GM19324 (cell line): Measurements from ENCODE around the gene CD180.

Experiments
- ATAC-seq: cut with Tn5 transposase; IDR thresholded peaks from one replicate; pipeline ENCODE4 v1.9.1; 2021; ENCODE audit warnings: mild to moderate bottlenecking, moderate library complexity; ENCODE audit not compliant: unreplicated experiment, low FRiP score

The CD180 gene

DNA sequence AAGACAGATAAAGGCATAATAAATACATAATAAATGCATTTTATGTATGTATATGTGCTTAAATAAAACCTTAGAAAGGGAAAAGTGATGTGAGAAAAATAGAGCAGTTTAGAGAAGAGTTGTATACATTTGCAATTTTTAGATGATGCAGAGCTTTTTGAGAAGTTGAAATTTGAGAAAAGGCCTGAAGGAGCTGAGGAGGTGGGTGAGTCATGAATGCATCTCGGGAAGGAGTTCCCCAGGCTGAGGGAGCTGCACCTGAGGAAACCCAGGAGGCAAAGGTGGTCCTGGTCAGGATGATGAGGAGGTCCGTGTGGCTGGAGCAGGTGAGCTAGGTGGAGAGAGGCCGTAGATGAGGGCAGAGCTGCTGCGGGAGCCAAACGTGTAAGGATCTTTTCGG is 17.4 kb upstream of the CD180 start:
- ATAC-seq, result no peak

DNA sequence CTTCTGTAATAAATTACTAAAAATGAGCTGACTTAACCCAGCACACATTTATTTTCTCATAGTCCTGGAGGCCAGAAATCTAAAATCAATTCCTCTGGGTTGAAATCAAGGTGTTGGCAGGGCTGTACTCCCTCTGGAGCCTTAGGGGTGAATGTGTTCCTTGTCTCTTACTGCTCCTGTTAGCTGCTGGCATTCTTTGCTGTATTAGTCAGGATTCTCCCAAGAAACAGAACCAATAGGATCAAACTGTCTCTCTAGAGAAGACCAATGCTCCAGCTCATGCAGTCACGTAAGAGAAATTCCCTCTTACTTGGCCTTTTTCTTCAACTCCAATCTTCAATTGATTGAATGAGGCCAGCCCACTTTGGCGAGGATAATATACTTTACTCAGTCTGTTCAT is 15.3 kb upstream of the CD180 start:
- ATAC-seq, result no peak

DNA sequence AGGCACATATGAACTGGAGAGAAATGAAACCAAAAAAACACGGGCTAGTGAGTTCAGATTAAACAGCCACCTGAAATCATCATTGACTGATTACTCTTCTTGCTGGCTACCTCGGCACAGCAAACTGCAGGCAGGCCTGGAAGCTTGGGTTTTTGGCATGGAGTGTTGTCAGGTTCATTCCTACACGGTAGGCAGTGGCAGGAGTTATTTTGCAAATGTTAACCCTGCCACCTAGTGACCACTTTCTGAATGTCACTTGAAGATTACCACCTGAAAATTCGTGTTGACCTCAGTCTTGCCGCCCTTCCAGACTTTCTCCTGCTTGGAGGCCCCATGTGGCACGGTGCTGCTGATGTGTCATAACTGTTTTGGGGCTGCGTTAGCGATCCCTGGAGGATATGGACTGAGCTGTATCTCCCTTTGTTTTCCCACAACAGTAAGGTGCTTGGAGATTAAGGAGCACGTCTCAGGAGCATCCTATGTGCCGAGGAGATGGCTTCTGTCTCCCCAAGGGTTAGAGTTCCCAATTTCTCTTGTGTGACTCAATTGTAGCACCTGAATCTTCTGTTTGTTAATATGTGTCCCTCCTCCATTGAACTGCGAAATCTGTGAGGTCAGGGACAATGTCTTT is 12.7 kb upstream of the CD180 start:
- peak; percentile 22 for ATAC-seq

DNA sequence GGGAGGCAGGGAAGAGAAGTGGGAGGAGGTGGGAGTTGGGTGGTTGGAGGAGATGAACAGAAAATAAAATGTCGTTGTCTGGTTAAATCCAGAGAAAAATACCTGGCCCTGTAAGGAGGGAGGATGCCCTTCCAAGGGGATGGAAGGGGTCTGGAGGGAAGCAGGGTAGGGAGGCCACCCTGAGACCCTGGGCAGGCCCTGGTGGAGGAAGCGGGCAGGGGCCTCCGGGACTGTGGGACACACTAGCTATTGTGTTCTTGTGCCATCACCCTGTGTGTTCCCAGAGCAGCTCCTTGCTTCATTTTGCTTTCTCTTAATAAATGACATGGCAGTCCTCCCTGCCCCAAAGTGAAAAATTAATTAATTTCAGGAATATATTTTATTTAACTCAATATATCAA is 11.8 kb upstream of the CD180 start:
- ATAC-seq, result no peak

DNA sequence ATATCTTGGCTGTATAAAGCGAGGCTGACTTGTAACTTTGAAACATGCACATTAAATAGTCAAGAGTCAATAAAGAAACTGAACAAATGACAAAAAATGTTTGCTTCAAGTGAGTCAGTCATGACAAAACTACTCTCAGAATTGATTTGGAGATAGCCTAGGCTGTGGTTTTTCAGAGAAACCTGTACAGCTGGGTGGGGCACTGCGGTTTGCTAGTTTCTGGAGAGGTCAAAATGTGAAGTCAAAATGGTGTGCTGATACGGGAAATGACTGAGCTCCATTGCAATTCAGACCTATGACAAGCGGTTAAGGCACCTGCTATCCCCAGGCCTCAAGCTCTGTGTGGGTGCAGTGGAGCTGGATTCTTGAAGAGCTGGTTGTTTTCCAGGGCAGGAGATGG is 10.3 kb upstream of the CD180 start:
- ATAC-seq, result peak; percentile 87

GRCh38 chr5:67206461-67206860 is 9.9 kb upstream of the CD180 start:
- peak; percentile 41 for ATAC-seq

DNA sequence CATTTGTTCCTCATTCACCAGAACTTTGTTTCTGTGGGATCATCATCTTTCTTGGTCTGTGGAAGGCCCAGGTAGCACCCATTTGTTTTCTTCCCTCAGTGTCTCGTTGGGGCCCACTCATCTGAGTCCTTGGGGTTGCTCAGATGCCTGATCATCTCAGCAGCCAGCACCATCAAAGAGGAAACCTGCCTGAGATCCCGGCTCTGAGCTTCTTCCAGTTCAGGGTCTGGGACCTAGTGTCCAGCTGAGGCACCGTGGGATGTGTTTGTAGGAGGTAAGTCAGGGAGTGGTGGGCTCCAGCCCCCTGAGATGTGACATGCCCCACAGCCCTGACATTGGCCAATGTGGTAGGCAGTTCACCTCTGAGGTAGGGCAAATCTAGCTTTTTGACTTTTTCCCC is 9.4 kb upstream of the CD180 start:
- ATAC-seq, result no peak

- ATAC-seq, result no peak
These were observed 8.2 kb upstream of the CD180 start for GRCh38 chr5:67204821-67205220.

DNA sequence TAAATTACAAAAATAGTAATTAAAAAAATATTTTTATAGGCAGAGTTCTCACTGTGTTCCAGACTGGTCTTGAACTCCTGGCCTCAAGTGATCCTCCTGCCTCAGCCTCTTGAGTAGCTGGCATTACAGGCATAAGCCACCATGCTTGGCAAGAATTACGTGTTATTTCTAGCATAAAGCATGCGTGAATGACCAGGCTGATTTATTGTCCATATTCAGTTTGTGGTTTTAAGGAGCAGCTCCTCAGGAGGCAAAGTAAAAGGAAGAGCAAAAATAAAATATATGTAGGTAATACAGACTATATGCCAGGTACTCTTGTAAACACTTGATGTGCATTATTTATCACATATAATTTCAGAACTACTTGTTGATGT is 7.1 kb upstream of the CD180 start:
- no peak for ATAC-seq

DNA sequence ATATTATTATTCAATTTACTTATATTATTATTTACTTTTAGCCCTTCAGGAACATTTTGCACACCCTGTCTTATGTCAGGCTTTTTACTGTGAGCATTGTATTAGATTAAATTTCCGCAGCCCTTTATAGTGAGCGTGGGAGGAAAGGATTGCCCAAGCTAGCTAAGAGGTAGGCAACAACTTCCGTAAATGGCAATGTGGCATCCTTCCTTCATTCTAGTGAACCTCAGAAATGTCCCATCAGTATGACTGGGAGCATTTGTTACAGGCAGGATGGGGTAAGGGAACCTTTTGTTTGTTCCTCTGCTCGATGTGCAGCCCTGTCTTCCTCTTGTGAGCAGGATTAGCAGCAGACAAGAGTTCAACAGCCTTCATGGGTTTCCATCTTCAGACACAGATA is 6.2 kb upstream of the CD180 start:
- no peak for ATAC-seq

DNA sequence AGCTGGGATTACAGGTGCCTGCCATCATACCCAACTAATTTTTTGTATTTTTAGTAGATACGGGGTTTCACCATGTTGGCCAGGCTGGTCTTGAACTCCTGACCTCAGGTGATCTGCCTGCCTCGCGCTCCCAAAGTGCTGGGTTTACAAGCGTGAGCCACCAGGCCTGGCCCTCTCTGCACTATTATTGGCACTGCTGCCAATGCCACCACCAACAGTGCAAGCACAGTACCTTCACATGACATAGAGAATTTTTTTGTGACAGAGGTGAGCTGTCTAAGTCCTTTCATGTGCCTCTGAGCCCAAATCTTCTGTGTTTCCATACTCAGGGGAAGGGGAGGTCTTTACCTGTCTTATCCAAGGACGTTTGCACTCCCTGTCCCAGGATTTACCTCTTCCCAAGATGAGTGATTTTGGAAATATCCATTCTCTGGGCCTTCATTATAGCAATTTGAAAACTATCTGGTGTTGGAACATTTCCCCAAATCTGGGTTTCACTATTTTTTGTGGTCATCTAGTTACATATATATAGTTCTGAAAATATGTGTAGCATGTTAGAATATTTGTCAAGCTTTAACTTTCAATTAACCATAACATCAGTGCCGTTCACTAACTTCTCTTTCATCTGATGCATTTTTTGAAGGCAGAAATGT is 5.4 kb upstream of the CD180 start:
- ATAC-seq, result no peak

DNA sequence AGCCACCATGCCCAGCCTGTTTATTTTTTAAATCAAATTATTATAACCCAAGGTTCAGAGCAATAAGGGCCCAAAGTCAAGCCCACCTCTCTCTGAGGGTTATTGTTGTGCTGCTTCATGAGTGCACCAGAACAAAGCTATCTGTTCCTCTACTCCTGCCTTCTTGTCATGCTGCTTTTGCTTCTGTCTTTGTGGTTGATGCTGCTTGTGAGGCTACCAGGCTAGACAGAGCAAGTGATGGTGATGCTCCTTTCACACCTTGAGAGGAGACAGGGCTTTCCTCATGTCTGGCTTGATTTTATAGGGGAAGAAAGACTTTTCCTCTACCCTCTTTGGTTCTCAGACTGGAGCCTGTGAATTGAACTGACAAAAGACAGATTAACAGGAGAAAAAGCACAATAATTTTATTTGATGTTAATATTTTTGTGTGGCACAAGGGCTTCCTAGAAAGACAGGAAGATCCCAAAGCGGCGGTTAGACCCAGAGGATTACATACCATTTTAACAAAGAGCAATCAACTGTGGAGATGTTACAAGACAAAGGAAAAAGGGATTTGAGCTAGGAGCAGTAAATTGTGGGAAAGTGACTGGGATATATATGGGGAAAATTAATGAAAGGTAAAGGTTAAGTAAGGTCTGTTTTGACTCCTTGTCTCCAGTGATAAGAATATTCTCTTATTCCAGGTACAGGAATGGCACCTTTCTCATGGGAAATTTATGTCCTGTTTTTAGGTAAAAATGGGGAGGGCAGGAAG is 4.4 kb upstream of the CD180 start:
- ATAC-seq, result no peak

DNA sequence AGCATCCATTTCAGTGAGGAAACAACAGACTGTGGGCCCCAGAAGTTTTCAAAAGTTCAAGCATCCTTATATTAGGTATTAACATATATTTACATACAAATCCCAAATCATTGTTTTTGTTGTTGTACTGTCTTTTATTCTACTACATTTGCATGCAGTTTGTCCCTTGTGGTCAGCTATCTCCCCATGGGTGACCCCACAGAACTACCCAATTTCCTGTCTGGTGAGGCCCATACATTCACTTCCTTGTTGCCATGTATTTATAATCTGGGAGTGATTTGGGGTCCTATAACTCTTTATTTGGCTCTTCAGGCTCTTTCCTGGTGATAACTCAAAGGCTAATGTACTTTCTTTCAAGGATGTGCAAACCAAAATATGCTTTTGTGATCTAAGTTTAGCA is 3.3 kb upstream of the CD180 start:
- no peak for ATAC-seq

GRCh38 chr5:67198917-67199316 is 2.3 kb upstream of the CD180 start:
- ATAC-seq, result no peak

GRCh38 chr5:67197536-67197935 is 937 bp upstream of the CD180 start:
- ATAC-seq, result no peak

- peak; percentile 47 for ATAC-seq
These were observed 958 bp downstream of the CD180 start for GRCh38 chr5:67195406-67196275.

GRCh38 chr5:67194166-67194565 is 2.4 kb downstream of the CD180 start:
- no peak for ATAC-seq

GRCh38 chr5:67193439-67193807 is 3.2 kb downstream of the CD180 start:
- ATAC-seq, result no peak

GRCh38 chr5:67192719-67193438 is 3.7 kb downstream of the CD180 start:
- no peak for ATAC-seq

DNA sequence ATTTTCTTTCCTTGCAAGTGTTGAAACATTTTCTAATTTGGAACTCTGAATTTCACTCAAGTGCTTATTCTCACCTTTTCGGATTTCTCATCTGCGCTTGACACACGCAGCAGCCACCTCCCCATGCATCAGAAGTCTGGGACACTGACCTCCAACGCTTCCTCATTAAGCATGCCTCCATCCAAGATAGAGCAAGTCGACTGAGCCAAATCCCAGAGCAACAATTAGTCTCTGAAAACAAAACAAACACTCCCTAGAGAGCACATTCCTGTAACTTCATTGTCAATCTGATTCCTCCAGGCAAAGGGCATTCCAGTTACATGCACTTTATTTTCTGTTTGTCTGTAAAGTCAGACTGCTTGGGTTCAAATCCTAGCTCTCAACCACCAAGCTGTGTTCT is 5.7 kb downstream of the CD180 start:
- ATAC-seq, result no peak
